HG03571 (cell line): ENCODE results near the gene GARS1.
A peak's percentile ranks its signal among the peaks of the same experiment; 100 is the strongest.
"Not testable (repeated sequence)": the region's sequence is repeated elsewhere in the genome, so short reads cannot be mapped to it uniquely, and the experiment has no call there.

Experiments used
- ATAC-seq: cut with Tn5 transposase; IDR thresholded peaks from one replicate; pipeline ENCODE4 v1.9.1; 2021; ENCODE audit not compliant: unreplicated experiment

GARS1 gene

DNA sequence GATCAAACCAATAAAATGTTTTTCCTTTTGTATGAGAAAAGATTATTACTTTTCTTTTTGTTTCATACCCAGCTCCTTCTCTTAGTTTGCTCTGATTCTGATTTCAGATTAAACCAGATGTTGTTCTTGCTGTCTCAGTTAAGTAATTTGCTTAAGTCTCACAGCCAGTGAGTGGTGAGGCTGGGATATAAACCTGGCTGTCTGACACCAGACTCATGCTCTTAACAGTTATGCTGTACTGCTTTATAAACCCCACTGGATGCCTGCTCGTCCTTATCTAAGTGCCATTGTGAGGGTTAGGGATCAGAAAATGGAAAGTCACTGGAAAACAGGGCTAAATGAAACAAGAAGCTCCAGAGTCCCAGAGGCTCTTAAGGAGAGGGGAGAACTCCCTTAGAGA is 24.3 kb downstream of the GARS1 start:
- ATAC-seq: no peak

DNA sequence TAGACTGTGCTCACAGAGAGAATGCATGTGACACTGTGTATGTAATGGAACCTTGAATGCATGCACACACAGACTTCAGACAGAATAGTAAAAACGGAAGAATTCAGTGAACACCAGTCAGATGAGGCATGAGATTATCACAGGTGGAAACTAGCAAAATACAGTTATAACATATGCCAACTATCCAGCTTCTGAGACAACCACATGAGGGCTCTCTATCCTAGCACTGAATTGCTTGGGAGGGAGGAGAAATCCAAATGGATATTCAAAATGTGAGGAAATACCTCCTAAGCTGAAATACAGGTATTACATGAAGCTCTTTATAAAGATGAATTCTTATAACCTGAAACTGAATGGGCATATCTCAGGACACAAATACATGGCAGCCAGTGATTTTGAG is 30.6 kb downstream of the GARS1 start:
- ATAC-seq: no peak

DNA sequence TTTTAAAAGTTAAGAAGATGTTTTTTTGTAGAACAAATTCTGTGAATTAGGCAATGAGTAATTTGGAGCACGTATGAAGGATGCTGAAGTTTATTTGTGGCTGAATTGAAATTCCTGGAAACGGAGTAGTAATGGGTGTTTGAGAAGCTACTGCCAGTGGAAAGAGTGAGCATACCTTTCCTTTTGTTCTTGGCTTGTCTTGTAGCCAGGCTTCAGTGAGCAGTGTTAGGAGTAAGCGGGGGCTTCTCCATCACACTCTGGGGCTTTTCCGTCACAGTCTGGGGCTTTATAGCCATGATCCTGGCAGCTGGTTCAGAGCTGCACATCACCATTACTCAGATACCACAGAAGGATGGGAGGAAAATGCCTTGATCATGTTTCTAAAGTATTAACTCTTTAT is 32.3 kb downstream of the GARS1 start:
- no peak for ATAC-seq

DNA sequence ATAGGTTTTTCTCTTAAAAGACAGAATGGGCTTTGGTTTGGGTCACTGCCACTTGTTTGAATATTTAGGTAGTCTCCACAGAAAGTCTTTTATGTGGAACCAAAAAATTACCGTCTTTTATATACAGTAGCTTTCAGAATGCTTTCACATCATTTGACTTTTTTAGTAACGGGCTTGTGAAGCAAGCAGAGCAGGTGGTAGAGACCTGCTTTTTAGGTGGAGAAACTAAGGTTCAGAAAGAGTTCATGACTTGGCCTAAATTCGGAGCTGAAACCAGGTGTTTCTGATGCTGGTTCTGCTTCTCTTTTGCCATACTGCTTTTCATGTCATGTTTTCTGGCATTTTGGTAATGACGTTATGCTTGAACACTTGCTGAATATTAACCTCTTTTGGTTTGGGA is 36.3 kb downstream of the GARS1 start:
- no peak for ATAC-seq

DNA sequence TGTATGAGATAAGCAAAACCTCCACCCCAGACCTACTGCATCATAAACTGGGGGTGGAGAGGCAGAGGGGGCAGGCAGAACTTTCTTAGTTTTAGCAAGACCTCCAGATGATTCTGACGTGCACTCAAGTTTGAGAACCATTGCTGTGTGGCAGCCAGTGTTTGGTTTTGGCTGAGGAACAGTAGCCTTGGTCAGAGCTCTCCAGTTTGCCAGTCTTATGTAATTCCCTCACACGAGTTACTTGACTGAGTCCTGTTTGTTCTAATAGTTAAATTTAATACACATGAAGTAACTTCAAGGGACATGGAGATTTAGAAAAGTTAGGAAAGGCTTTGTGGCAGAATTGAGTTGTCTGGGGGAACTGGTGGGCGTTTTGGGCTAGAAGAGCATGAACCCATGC is 38.5 kb downstream of the GARS1 start:
- ATAC-seq: no peak

DNA sequence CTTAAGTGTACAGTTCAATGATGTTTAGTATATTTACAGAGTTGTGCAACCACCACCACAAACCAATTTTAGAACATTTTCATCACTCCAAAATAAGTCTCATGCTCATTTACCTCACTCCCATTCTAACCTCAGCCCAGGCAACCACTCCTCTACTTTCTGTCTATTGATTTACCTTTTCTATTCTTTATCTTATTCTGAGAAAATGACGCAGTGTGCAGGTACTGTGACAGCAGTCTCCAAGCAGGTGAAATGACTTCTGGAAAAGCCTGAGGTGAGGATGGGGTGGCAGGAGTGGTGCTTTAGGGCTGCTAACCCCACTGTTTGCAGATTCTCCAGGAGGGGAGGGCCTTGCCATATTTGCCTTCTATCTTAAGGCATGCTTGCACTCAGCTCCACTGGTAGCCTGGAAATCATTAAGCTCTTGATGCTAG is 39.5 kb downstream of the GARS1 start:
- peak; percentile 58 for ATAC-seq

DNA sequence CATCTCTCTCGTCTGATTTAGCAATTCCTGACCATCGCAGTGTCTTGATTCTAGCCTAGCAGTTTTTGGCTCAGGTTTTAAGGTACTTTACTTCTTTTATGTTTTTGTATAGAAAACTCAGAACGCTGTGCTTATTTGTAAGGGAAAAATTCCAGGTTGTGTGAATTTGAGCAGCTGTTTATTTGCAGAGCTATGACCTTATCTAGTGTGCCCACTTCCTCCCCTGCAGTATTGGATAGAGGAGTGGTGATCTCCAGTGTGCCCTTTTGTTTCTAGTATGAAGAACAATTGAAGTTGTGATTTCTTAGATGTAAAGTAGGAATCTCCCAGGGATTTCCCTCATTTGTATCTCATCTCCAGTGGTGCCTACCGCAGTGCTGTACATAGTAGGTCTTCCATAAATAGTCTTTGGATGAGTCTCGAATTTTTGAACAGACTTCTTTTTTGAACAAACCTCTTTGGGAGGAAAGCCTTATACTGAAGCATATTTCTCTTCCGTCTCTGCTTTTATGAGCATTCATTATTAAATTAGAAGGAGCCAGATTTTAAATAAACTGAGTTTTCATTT is 40.0 kb downstream of the GARS1 start:
- no peak for ATAC-seq

DNA sequence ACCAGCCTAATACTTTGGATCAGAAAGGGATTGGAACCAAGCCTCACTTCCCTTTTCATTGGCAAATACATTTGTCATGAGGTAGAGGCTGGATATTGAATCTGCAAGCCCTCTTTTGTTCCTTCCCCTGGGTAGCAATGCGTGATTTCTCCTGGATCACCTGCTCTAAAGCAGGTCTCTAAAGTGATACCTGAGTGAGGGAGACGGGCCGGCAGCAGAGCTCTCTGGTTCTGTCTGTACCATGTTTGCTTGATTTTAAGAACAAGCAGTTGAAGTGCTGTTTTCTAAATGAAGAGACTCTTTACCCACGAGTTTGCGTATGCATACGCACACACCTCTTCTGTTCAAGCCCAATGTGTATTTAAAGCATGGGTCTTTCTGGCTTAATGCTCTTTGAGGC is 41.1 kb downstream of the GARS1 start:
- ATAC-seq: no peak

DNA sequence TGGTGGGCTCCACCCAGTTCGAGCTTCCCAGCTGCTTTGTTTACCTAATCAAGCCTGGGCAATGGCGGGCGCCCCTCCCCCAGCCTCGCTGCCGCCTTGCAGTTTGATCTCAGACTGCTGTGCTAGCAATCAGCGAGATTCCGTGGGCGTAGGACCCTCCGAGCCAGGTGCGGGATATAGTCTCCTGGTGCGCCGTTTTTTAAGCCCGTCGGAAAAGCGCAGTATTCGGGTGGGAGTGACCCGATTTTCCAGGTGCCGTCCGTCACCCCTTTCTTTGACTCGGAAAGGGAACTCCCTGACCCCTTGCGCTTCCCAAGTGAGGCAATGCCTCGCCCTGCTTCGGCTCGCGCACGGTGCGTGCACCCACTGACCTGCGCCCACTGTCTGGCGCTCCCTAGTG is 47.6 kb downstream of the GARS1 start:
- not testable (repeated sequence) for ATAC-seq

DNA sequence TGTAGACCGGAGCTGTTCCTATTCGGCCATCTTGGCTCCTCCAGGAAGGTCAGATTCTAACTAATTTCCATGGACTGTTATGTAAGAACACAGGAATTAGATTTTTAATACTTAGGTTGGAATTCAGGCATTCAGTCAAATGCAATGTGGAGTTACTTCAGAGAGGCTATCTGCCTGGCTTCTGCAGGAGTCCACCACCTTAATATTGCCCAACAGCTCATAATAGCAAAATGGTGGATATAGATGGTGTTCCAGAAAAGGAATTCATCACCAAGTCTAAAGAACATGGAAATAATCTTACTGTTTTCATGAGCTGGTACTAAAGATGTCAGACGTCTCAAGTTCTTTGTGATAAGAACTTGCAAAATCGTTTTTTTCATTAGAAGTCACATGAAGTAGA is 48.1 kb downstream of the GARS1 start:
- ATAC-seq: no peak

DNA sequence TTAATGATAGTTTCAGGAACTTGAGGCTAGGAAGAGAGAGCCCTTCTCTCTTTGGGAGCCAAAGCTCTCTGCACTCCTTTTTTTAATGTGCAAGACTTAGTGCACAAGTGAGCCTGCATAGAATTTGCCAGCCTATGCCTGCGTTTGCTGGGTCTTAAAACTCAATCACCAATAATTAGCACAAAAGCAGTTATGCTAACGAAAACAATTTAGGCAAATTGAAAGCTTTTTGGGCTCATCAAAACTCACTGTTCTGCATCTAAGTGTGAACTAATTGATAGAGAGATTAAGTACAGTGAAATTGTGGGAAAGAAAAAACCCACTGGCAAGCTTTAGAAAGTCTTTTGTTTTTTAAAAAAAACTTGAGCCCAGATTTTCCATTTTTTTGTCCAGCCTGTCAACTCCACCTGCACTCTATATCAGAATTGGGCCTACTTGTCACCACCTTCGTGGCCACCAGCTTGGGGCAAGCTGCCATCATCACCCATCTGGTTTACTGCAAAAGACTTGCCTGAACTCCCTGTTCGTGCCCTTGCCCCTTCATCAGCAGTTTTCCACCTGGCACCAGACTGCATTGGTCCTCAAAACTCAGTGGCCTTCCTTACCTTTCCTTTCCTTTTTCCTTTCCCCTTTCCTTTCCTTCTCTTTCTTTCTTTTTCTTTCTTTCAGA is 49.7 kb downstream of the GARS1 start:
- ATAC-seq: no peak

DNA sequence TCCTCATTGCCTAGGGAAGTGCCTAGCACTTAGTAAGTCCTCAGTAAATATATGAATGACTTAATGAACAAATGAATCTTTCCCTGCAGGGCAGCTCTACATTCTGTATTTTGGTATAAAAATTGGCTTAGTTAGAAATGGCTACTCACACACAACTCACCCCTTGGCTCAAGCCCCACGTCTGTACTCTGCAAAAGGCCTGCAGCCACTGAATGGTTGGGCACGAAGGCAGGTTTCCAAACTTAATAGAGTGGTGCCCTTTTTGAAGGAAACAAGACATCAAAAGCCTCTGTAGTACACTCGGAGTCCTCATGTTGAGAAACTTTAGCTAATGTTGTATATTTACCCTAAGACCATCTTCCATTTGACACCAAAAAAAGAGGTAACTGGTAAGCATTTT is 51.0 kb downstream of the GARS1 start:
- no peak for ATAC-seq

DNA sequence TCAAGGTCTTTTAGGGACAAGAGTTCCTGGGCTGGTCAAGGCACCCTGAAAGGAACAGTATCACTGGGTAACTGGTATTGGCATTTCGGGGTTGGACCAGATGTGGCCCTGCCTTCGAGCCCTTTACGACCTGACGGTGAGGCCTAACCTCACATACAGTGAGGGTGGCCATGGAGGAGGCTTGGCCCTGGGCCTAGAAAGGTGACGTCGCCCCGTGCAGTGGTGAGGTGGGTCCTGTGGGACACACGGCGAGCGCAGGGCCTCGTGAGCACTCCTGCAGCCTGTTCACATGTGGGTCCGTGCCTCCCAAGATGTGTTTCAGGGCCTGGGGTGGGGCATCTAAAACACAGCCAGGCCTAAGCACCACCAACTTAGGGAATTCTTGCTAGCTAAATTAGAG is 51.5 kb downstream of the GARS1 start:
- ATAC-seq: no peak

DNA sequence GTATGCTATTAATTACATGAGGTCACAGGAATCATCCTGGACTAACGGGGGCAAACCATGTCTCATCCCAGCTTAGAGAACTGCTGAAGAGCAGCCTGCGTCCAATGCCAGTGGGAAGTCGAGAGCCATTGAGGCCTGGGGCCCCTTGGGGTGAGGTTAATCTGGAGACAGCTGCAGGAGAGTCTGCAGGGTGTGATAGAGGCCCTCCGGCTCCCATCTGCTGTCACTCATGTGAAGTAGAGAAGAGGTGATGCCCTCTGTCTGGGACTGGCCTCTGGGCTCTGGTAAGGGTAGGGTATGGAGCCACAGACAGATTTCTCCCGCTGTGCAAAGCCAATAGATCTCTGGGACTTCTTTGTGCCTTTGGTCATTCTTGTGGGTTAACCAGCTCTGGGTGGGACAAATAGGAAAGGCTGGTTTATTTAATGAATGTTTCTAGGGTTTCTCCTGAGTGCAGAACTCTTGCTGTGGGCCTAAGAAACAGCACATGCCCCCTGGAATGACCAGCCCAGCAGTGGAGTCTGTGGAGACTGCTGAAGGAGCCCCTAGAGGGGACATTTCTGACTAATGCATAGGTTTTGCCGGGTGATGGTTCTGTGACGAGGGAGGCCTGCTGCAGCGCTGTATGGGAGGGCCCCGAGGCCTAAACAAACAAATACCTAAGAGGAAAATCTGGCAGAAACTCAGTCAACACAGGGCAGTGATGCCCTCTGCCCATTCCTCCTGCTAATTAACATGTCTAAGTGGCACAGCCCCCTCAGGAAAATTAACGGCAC is 53.1 kb downstream of the GARS1 start:
- no peak for ATAC-seq

DNA sequence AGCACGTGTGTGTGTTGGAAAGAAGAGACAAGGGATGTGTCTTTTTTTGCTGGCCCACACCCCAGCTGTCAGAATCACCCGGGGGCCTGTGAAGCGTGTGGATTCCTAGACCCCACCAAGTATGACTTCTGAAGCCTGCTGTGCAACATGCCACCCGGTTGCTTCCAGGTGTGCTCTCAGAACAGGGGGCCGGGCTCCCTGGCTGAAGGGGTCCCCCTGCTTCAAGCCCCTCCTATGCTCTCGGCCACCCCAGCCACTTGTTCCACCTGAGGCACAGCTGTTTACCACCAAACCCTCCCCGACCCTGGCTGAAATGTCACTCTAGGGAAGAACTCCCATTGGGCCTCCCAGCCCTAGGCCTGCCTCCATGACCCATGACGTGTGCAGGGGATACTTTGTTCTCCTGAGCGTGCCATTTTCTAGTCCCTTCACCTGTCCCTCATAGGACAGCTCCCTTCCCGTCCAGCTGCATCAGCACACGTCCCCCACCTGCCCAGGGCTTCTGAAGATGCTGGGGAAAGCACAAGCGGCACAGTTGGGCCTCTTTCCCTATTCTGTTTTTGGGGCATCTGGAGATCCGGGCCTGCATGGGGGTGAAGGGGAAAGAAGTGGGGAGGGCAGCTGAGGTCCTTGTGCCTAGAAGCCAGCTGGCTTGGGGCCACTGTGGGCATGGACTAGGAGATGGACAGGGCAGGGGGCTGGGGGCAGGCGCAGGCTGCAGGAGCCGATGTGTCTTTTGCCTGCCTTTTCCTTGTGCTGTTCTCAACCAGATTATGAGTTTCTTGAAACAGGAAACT is 54.3 kb downstream of the GARS1 start:
- no peak for ATAC-seq

DNA sequence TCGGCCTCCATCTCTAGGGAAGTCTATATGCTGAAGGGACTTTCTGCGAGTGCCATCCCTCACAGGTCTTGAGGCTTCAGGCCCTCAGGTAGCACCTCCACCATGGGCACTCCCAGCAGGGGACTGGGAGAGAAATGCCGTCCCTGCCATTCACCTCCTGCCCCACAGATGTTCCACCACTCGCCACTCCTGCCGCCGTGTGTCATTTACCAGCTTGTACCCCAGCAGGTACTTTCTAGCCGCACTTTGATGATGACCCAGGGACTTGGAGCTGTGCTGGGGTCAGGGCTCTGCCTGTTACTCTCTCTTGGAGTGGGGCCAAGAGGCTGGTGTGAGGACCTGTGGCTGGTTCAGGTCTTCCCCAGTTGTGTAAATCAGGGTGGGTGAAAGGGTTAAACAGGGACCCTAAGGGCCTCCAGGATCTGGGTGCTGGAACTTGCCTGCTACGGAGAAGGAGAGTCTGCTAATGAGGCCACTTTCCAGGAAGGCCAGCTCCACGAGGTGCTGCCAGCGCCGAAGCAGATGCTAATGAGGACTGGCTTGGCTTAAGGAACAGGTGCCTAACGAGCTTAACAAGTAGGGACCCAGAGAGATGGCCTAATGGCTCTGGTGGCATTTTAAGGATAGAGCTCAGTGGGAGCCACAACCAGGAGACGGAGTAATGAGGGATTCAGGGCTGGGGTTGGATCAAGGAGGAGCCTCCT is 55.2 kb downstream of the GARS1 start:
- ATAC-seq: no peak

DNA sequence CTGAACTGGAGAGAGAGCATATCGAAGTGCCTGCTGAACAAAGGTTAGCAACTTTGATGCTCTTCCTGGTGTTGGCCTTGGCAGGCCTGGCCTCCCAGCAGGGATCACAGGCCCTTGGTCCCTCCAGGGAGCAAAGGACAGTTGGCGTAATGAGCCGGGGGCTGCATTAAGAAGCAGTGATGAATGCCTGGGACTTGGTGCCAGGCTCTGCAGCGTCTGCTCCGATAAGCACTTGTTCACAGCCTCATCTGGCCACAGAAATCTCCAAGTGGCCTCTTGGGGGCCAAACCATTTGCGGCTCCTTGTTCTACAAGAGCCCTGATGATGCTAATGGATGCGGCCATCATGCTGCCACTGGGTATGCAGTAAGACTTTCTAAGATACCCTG is 55.7 kb downstream of the GARS1 start:
- no peak for ATAC-seq

DNA sequence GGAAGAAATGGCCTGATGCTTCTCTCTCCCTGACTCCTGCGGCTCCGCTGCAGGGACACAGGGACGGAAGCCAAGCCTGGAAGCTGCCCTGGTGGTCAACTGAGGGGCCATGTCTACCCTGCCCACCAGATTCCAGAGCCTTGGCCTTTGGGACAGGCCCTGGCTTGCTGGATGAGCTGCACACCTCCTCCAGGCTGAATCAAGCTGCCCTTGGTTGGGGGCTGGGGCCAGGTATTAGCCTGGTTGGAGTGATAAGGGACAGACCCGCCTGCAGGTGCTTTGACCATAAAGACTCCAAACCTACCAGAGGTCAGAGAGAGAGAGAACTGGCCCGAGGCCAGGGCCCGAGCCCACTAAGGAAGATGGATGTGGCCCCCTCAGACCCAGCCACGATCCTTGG is 57.5 kb downstream of the GARS1 start:
- ATAC-seq: no peak

DNA sequence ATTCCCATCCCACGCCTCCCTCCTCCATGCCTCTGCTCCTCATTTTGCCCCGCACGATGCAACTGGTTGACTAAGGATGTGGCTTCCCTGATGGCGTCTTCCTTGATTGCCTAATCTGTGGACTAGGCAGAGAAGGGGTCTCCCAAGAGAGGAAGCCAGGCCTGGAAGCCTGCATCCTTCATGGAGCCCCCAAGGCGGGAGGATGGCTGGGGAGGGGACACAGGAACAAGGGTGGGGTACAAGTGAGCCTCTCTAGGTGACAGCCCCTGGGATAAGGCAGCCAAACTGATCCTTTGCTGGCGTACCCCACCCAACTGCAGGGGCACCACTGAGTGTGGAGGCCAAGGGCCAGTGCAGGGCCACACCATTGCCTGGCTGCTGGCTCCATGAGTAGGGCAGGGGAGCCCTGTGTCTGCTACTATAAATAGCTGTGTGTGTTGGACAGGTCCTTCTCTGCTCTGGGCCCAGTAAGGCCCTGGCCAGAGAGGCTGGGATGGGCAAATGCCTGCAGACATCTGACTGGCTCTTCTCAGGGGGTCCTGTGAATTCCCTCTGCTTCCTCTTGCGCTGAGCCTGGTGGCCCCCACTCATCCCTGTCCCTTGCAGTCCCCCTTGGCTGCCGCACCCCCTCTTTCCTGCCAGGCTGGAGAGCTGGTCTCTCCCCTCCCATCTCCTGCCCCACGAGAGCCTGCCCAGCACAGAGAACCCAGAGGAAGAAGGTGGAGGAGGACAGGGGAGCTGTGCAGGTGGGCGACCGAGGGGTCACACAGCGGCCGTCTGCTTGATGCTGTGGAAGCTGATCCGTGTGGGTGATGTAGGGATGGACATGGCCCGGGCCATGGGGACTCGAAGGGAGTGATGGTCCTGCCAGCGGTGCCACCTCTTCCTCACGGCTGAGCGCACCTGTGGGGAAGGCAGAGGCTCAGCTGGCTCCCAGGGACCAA is 58.3 kb downstream of the GARS1 start:
- no peak for ATAC-seq
